Stimulated activated CD4-positive, alpha-beta T cell treated with anti-CD3 and anti-CD28 coated beads, Interleukin-12 subunit alpha, Interleukin-12 subunit beta, amount 100 ng/mL, for 24 hours (primary cell): ENCODE measurements around the gene PKN2.
A peak's percentile ranks its signal among the peaks of the same experiment; 100 is the strongest.
"Not testable (repeated sequence)": the region's sequence is repeated elsewhere in the genome, so short reads cannot be mapped to it uniquely, and the experiment has no call there.

Source experiments
- DNase-seq, 2 experiments: peaks; one replicate each; pipeline ENCODE4 v3.0.0-alpha.2; 2020; ENCODE audit warnings: low read depth in 2 of 2

PKN2 gene

DNA sequence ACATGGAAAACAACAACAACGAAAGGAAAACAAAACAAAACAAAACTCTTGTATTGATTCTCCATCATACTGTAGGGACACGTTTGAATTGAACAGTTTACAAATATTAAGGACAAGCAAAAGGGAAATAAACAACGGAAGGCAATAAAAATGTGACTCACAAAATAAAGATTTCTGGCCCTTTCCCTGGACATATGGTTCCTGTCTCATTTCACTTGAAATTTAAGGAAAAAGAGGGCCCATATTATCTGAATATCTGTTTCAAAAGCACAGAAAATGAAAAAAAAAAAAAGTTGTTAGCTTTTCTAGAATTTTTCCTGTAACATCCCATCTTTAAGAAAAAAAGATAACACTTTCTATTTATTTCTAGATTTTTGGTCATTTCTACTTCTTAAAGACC is 3.6 kb upstream of the PKN2 start:
- no peak for DNase-seq

- DNase-seq = no peak
Observed at GRCh38 chr1:88680911-88681622, 3.0 kb upstream of the PKN2 start.

DNA sequence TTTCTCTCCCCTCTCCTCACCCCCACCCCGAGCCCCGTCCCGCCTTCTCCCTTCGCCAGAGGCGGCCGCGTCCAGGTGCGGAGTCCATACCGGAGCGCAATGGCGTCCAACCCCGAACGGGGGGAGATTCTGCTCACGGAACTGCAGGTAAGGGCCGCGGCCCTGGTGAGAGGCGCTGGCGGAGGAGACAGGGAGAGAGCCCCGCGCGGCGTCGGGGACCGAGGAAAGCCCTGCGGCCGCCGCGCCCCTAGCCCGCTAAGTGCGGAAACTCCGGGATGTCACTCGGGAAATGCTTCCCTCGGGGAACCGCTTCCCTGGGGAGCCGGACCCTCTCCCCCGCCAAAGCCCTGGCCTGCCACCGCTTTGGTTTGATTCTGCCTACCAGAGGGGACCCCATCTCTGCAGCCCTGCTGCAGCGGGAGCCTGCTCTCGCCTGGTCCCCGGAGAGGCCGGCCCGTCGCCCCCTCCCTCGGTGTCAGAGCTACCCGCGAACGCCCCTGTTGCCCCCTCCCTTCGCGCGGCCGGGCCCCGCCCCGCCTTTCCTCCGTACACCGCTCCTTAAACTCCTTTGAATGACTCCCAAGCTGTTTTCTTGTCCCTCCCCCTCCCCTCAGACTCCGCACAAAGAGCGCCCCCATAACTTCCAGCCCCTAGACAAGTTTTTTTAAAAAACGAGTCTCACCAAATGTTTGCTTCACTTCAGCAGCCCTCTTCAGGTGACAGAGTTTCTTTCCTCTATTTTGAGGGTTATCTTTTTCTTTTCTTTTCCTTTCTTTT is 597 bp downstream of the PKN2 start:
- peak; percentile 33 to 57 for DNase-seq

- DNase-seq = no peak
Observed at GRCh38 chr1:88685259-88685620, 1.2 kb downstream of the PKN2 start.

DNA sequence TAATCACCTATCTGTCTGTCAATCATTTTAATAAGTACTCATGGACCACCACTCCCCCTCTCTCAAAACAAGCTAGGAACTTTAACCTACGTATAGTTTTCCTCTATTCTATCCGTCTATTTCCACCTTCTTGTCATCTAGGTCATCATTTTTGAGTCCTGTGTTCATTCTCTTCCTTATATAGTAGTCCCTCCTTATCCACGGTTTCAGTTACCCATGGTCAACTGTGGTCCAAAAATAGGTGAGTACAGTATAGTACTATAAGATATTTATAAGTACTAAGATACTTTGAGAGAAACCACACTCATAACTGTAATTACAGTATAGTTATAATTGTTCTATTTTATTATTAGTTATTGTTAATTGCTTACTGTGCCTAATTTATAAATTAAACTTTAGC is 7.5 kb downstream of the PKN2 start:
- DNase-seq = no peak

GRCh38 chr1:88695781-88696180 is 11.7 kb downstream of the PKN2 start:
- no peak for DNase-seq

DNA sequence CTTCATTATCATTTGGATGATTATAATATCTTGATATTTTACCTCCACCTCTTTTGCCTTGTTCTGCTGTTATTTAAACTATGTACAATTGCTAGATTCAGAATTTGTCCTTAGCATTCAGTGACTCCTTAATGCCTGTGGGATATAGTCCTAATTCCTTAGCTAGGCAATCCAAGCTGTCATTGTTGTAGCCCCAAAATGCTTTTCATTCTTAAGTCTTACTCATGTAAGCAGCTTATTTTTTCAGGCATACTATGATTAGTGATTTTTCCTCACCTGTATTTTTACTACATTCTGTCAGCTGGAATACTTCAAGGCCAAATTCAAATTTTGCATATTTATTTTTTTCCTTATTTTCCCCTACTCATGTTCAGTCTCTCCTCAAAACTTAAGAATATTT is 13.4 kb downstream of the PKN2 start:
- no peak for DNase-seq

DNA sequence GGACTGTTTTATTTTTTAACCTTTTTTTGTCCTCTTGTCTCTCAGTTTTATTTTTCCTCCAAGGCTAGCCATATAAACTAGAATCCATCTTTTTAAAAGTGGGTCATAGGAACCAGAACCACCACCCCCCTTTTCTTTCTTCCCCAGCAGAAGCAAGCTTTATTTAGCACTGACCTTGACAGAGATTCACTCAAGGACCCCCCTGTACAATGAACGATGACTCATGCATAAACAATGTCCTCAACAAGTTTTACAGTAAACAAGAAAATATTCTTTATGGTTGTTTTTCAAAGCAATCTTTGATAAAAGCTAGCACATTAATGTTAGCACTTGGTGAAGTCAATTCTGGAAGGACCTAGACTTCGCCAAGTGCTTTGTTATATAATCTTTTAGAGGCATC is 14.1 kb downstream of the PKN2 start:
- no peak for DNase-seq

GRCh38 chr1:88698764-88699163 is 14.7 kb downstream of the PKN2 start:
- no peak for DNase-seq

- no peak for DNase-seq
Observed at GRCh38 chr1:88700425-88701013, 16.4 kb downstream of the PKN2 start.

GRCh38 chr1:88701275-88701674 is 17.2 kb downstream of the PKN2 start:
- DNase-seq = no peak

DNA sequence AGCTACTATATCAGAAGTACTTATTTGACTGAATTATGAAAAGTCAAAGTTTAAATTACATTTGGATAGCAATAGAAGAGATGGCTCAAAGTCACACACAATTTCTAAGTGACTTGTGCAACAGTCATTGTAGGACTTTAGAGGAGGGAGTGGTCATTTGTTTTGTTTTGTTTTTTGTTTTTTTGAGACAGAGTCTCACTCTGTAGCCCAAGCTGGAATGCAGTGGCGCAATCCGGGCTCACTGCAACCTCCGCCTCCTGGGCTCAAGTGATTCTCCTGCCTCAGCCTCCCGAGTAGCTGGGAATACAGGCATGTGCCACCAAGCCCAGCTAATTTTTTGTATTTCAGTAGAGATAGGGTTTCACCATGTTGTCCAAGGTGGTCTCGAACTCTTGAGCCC is 17.7 kb downstream of the PKN2 start:
- DNase-seq = not testable (repeated sequence)

DNA sequence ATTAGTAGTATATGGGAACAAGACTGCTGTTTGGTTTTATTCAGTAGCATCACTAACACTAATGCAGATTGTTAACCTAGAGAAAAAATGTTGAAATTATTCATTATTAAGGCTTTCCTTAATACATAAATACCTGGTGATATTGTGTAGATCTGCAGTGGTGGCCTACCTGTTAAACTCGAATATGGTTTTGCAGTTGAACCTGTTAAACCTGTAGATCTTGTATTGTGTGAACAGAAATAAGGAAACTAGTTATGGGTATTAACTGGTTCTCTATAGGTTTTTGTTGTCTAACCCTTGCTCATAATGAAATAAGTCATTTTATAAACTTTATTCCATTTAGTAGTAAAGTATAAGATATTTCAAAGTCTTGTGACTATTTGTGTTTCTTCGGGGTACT is 23.9 kb downstream of the PKN2 start:
- DNase-seq = no peak

- not testable (repeated sequence) for DNase-seq
Observed at GRCh38 chr1:88712907-88713306, 28.8 kb downstream of the PKN2 start.

GRCh38 chr1:88716571-88716970 is 32.5 kb downstream of the PKN2 start:
- DNase-seq = not testable (repeated sequence)

DNA sequence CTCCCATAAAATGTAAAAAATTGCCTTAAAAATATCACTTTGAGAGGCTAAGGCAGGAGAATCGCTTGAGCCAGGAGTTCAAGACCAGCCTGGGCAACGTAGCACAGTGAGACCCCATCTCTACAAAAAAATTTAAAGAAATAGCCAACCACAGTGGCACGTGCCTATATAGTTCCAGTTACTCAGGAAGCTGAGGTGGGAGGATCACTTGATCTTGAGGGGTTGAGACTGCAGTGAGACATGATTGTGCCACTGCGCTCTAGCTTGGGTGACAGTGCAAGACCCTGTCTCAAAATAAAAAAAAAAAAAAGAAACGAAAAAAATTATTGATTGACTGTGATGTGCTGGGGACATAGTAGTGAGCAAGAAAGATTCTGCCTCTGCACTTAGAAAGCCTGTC is 38.4 kb downstream of the PKN2 start:
- no peak for DNase-seq

- DNase-seq = no peak
Observed at GRCh38 chr1:88726697-88727096, 42.6 kb downstream of the PKN2 start.

DNA sequence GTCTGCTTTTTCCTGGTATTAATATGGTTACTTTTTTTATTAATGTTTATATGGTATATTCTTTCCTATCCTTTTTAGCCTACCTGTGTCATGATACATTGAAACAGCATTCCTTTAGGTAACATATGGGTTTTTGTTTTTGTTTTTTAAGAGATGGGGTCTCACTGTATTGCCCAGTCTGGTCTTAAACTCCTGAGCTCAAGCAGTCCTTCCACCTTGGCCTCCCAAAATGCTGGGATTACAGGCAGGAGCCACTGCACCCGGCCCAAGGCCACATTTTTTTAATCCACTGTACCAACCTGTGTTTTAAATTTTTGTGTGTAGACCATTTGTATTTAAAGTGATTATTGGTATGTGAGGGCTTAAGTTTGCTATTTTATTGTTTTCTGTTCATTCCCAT is 43.1 kb downstream of the PKN2 start:
- no peak for DNase-seq

DNA sequence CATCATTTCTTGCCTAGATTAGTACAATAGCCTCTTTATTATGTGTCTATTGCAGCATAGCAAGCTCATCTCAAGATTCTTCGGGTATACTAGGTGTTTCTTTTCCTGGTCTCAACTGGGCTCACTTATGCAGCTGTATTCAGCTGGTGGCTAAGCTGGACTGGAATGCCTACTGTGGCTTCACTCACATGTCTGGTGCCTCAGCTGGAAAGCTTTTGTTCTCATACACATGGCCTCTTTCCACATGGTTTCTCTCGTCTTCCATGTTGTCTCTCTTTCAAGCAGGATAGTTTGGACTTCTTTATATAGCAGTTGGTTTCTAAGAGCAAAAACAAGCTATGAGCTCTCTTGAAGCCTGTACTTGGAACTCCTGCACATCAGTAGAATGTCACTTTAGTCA is 45.2 kb downstream of the PKN2 start:
- no peak for DNase-seq

- no peak for DNase-seq
Observed at GRCh38 chr1:88730132-88730675, 46.1 kb downstream of the PKN2 start.

GRCh38 chr1:88730995-88731394 is 46.9 kb downstream of the PKN2 start:
- no peak for DNase-seq

DNA sequence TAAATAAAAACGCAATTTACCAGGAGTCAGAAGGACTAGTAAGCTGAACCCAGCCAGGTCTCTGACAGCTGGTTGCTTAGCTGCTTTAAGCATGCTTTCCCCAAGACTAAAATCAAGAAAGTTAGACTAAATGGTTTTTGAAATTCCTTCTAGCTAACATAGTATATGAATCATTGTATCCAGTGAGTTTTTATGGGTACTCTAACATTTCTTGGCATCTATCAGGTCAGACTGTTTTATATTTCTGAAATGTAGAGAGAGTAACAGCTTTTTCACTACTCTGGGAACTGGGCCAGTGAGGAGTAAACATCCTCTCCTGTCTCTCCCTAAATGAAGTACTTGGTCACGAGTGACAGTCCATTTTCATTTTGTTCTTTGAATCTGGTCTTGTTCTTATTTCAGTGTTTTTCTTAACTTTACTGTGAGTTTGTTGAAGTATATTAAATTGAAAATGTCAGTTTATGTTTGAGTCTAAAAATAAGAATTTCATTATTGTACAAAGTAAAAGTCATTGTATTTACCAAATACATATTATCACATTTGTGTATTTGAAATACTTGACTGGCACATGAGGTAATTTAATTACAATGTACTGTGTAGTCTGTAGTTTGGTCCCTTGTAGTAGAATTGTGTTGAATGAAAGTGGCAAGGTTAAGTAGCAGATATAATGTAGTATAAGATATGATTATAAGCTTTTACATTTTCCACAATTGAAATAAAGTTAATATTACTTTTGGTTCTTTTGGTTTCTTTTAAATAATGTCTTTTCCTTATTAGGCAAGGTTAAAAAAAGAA is 47.6 kb downstream of the PKN2 start:
- no peak for DNase-seq
